ENCODE results near the gene ACVR1B.

DNA sequence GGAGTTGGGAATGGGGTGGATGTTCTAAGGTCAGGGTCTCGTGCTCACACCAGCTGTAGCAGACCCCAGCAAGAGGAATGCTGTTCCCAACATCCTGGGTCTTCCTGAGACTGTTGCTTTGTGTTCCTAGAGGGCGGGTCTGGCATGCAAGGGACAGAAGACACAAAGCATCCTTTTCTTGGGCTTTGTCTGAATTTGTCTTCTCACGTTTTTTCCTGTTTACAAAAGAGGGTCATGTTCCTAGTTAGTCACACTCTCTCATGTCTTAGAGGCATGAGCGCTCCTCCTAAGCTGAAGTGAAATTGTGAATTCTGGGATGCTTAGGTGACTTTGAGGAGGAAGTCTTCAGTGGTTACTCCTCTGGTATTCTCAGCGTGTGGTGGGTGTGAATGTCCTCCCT lies 45.6 kb downstream of the ACVR1B start:
- TF ChIP-seq MYC (IDR thresholded peaks at IDR 0.05; ENCODE audit: low read depth, low read length) (no peak), POLR2A (IDR thresholded peaks at IDR 0.05; ENCODE audit: extremely low read depth, insufficient read length) (no peak)
